Measurements from ENCODE around the gene CELA1. TPM values are rescaled to one million over a fixed set of nuclear protein-coding genes. Genes with fewer than 3 reads are reported as not detected.
A peak's percentile ranks its signal among the peaks of the same experiment; 100 is the strongest.

Gene CELA1
- not detected in 2 replicates for total RNA-seq (2021)
- long read RNA-seq: 0 reads

- Histone ChIP-seq H3K4ac (ENCODE audit: low read depth, low read length) (no peak within 1 kb of the TSS), H3K23me2 (ENCODE audit: insufficient read length, low read depth, low read length, poor library complexity, severe bottlenecking) (no peaks in the 10 kb centered on the region), H3K4me1 (ENCODE audit: insufficient read depth, low read length) (no peaks in the 10 kb centered on the region), H4K8ac (replicated peaks; ENCODE audit: insufficient read length, low read depth, low read length) (no peak within 1 kb of the TSS), H3K79me1 (ENCODE audit: insufficient read depth, low read depth, low read length, poor library complexity, severe bottlenecking) (no peaks in the 10 kb centered on the region), H3K27ac (ENCODE audit: insufficient read length, low read depth, low read length) (no peak within 1 kb of the TSS), H3K14ac (ENCODE audit: insufficient read depth, low read length) (no peak within 1 kb of the TSS), H2BK120ac (ENCODE audit: low read depth, low read length, poor library complexity, severe bottlenecking) (no peak within 1 kb of the TSS), H2AFZ (ENCODE audit: low read length) (no peak within 1 kb of the TSS), H2BK12ac (ENCODE audit: insufficient read length, low read depth, low read length) (no peak within 1 kb of the TSS), H3K9ac (ENCODE audit: extremely low read depth, insufficient read length, low read length) (no peak within 1 kb of the TSS), H4K20me1 (ENCODE audit: control insufficient read depth, insufficient read depth, insufficient read length) (no peaks in the 10 kb centered on the region), H2AK5ac (ENCODE audit: insufficient read length, low read length) (no peak within 1 kb of the TSS), H3K27me3 (ENCODE audit: insufficient read depth, low read length) (no peaks in the 10 kb centered on the region), H4K91ac (ENCODE audit: insufficient read length, low read depth, low read length) (no peak within 1 kb of the TSS), H3K56ac (ENCODE audit: insufficient read length, low read depth, low read length) (no peak within 1 kb of the TSS), H2BK15ac (ENCODE audit: low read depth, low read length) (no peak within 1 kb of the TSS), H3T11ph (ENCODE audit: low read length) (no peak within 1 kb of the TSS), H3K79me2 (ENCODE audit: insufficient read depth, low read length) (no peaks in the 10 kb centered on the region), H2BK5ac (ENCODE audit: insufficient read length, low read length) (no peak within 1 kb of the TSS), H3K23ac (ENCODE audit: insufficient read length, low read depth, low read length) (no peak within 1 kb of the TSS), H3K9me3 (ENCODE audit: control insufficient read depth, low read depth, low read length) (no peaks in the 10 kb centered on the region), H4K5ac (ENCODE audit: insufficient read length, low read depth, low read length) (no peak within 1 kb of the TSS), H3K4me2 (ENCODE audit: insufficient read depth, insufficient read length, low read length) (no peak within 1 kb of the TSS), H2BK20ac (ENCODE audit: low read depth, low read length, poor library complexity, severe bottlenecking) (no peak within 1 kb of the TSS), H3K18ac (ENCODE audit: insufficient read length, low read depth, low read length) (no peak within 1 kb of the TSS)
- DNase-seq: no peak
- WGBS (ENCODE audit: extremely low coverage, insufficient read length, low lambda C conversion rate): no CpG with 5 or more reads among the region's 3 CpGs
- peaks cover 12% of the 10 kb centered on the region in 2 experiments for H3K4me1 Mint-ChIP-seq
- no peaks in the 10 kb centered on the region; a peak in 1 of 5 replicates for H3K9me3 Mint-ChIP-seq
- TF ChIP-seq CTCF (conservative IDR thresholded peaks at IDR 0.05): no peak
- H3K4me3 Mint-ChIP-seq: no peak within 1 kb of the TSS
- H3K27ac Mint-ChIP-seq: peak within 1 kb of the TSS in 2 of 3 experiments; percentile 40 to 74; a peak in 1 of 7 replicates
- H3K36me3 Mint-ChIP-seq (ENCODE audit: insufficient read depth in 1 of 3, low read depth in 3 of 3): no peaks in the 10 kb centered on the region
- H3K27me3 Mint-ChIP-seq (ENCODE audit: low read depth): peaks cover 3% of the 10 kb centered on the region; the same call in 1 of the 2 replicates
These were observed at the start of gene CELA1 for GRCh38 chr12:51346581-51346980. TSS of gene CELA1 (minus strand) at chr12:51346679. CDS start at chr12:51346638, 41 bp downstream.

Data from H9 (cell line).